ENCODE data around the gene RGS9BP.
"Not testable (repeated sequence)": the region's sequence is repeated elsewhere in the genome, so short reads cannot be mapped to it uniquely, and the experiment has no call there.

DNA sequence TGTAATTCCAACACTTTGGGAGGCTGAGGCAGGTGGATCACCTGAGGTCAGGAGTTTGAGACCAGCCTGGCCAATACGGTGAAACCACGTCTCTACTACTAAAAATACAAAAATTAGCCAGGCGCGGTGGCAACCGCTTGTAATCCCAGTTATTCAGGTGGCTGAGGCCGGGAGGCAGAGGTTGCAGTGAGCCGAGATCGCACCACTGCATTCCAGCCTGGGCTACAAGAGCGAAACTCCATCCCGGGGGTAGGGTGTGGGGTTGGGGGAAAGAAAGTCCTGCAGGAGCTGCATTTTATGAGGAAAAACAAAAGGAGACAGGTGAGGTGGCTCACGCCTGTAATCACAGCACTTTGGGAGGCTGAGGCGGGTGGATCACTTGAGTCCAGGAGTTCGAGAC is 23.3 kb upstream of the RGS9BP start:
- not testable (repeated sequence) for TF ChIP-seq EZH2 (optimal IDR thresholded peaks at IDR 0.05; ENCODE audit: low read depth, low read length); EZH2phosphoT487 (IDR thresholded peaks at IDR 0.05; ENCODE audit: low read length)
- TF ChIP-seq, protein P1, sequence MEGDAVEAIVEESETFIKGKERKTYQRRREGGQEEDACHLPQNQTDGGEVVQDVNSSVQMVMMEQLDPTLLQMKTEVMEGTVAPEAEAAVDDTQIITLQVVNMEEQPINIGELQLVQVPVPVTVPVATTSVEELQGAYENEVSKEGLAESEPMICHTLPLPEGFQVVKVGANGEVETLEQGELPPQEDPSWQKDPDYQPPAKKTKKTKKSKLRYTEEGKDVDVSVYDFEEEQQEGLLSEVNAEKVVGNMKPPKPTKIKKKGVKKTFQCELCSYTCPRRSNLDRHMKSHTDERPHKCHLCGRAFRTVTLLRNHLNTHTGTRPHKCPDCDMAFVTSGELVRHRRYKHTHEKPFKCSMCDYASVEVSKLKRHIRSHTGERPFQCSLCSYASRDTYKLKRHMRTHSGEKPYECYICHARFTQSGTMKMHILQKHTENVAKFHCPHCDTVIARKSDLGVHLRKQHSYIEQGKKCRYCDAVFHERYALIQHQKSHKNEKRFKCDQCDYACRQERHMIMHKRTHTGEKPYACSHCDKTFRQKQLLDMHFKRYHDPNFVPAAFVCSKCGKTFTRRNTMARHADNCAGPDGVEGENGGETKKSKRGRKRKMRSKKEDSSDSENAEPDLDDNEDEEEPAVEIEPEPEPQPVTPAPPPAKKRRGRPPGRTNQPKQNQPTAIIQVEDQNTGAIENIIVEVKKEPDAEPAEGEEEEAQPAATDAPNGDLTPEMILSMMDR (IDR thresholded peaks at IDR 0.05; ENCODE audit: low read length), result not testable (repeated sequence)
